CD4-positive, alpha-beta T cell treated with Interferon gamma for 1 hour (primary cell): ENCODE results near the gene CEACAM18.
A peak's percentile ranks its signal among the peaks of the same experiment; 100 is the strongest.
"Not testable (repeated sequence)": the region's sequence is repeated elsewhere in the genome, so short reads cannot be mapped to it uniquely, and the experiment has no call there.

Source experiments
- DNase-seq: peaks from one replicate; pipeline ENCODE4 v3.0.0-alpha.2; 2020

Gene CEACAM18

GRCh38 chr19:51462276-51462675 lies 16.1 kb upstream of the CEACAM18 start:
- DNase-seq, result no peak

GRCh38 chr19:51462681-51463080 lies 15.7 kb upstream of the CEACAM18 start:
- no peak for DNase-seq

GRCh38 chr19:51463976-51464581 lies 14.3 kb upstream of the CEACAM18 start:
- DNase-seq, result not testable (repeated sequence)

- DNase-seq, result no peak
Observed at GRCh38 chr19:51466723-51467122, 11.6 kb upstream of the CEACAM18 start.

- DNase-seq, result no peak
Observed at GRCh38 chr19:51467864-51468544, 10.3 kb upstream of the CEACAM18 start.

GRCh38 chr19:51468545-51468920 lies 9.8 kb upstream of the CEACAM18 start:
- DNase-seq, result no peak

GRCh38 chr19:51469162-51469561 lies 9.2 kb upstream of the CEACAM18 start:
- DNase-seq, result no peak

GRCh38 chr19:51469629-51470028 lies 8.7 kb upstream of the CEACAM18 start:
- DNase-seq, result no peak

- DNase-seq, result no peak
Observed at GRCh38 chr19:51470966-51471365, 7.4 kb upstream of the CEACAM18 start.

- no peak for DNase-seq
Observed at GRCh38 chr19:51471527-51471926, 6.8 kb upstream of the CEACAM18 start.

GRCh38 chr19:51472607-51473006 lies 5.7 kb upstream of the CEACAM18 start:
- DNase-seq, result no peak

GRCh38 chr19:51473009-51473707 lies 5.2 kb upstream of the CEACAM18 start:
- DNase-seq, result peak; percentile 66

GRCh38 chr19:51476164-51476563 lies 2.2 kb upstream of the CEACAM18 start:
- DNase-seq, result no peak

GRCh38 chr19:51477344-51477743 lies 995 bp upstream of the CEACAM18 start:
- DNase-seq, result no peak

GRCh38 chr19:51479531-51480331 lies 1.4 kb downstream of the CEACAM18 start:
- DNase-seq, result no peak

GRCh38 chr19:51480590-51480989 lies 2.3 kb downstream of the CEACAM18 start:
- no peak for DNase-seq

- no peak for DNase-seq
Observed at GRCh38 chr19:51485960-51486660, 7.8 kb downstream of the CEACAM18 start.

- DNase-seq, result no peak
Observed at GRCh38 chr19:51488491-51488890, 10.2 kb downstream of the CEACAM18 start.

GRCh38 chr19:51489113-51489512 lies 10.8 kb downstream of the CEACAM18 start:
- DNase-seq, result no peak

- no peak for DNase-seq
Observed at GRCh38 chr19:51490676-51491075, 12.3 kb downstream of the CEACAM18 start.

GRCh38 chr19:51491586-51491985 lies 13.2 kb downstream of the CEACAM18 start:
- DNase-seq, result no peak

GRCh38 chr19:51493776-51494175 lies 15.4 kb downstream of the CEACAM18 start:
- DNase-seq, result no peak

- DNase-seq, result no peak
Observed at GRCh38 chr19:51497666-51498065, 19.3 kb downstream of the CEACAM18 start.
